COLO668 (cell line): ENCODE measurements around the gene PHKA2.

Experiments used
- DNase-seq: peaks from one replicate; lab custom pipeline; 2025; ENCODE audit not compliant: unreplicated experiment; lab: John Stamatoyannopoulos, UW

PHKA2 gene

GRCh38 chrX:18890049-18890381 lies 93.9 kb downstream of the PHKA2 start:
- no peak for DNase-seq

DNA sequence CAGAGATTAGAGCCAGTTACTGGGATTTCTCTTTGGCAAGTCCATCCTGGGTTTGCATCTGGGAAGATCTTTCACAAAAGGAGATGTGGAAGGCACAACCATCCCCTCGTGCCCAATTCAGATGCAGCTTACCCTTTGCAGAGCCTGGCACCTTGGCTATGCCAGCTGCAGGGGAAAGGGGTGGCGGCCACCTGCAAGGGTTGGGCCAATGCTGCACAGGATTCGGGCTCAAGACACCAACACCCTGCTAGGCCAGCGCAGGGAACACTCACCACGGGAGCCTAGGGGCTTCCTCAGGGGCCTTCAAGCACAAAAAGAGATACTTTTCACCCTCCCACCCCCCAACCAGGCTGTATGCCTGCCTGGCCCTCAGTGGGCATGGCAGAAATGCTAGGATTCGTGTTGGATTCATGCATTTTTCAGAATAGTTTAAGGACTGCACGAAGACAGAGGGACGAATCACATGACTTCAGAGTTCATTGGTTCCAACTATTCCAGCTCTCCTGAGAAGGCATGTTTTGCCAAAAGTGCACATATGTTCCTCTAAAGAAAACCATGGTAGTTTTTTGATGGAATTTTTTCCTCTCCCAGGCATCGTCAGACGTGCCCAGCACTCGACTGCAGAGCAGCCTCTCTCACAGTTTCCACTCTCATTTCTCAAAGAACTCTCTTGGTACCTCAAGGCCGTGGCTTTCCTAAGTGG lies 94.4 kb downstream of the PHKA2 start:
- DNase-seq: no peak

DNA sequence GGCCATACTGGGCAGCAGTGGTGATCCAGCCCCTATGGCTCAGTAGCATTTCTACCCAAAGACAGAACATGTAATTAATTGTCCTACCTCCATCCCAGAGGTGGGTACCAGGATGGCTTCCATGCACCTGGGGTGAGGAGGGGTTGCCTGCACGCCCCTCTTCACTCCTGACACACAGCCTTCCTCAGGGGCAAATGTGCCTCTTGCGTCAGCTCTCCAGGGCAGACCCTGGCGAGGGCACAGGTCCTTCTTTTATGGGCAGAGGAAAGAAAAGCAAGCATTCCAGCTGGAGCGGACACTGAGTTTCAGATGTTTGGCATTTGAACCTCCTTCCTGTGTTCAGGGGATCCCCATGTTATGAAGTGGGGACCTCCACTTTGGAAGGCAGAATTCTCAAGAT lies 95.6 kb downstream of the PHKA2 start:
- DNase-seq: no peak

DNA sequence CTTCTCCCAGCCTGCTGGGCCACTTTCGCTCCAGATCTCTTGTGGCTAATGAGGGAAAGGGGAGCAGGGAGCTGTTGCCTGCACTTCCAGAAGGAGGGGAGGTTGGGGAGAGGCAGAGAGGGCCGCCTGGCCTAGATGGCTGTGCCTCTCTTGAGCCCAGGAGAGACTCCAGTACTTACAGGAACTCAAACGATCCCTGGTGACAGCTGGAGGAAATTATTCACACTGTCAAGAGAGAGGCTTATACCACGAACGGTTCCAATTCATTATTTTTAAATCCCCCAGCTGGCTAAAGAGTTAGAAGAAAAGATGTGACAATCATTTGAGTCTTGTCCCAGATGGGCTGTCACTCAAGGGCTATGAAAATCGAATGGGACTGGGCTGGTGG lies 96.1 kb downstream of the PHKA2 start:
- DNase-seq: no peak

DNA sequence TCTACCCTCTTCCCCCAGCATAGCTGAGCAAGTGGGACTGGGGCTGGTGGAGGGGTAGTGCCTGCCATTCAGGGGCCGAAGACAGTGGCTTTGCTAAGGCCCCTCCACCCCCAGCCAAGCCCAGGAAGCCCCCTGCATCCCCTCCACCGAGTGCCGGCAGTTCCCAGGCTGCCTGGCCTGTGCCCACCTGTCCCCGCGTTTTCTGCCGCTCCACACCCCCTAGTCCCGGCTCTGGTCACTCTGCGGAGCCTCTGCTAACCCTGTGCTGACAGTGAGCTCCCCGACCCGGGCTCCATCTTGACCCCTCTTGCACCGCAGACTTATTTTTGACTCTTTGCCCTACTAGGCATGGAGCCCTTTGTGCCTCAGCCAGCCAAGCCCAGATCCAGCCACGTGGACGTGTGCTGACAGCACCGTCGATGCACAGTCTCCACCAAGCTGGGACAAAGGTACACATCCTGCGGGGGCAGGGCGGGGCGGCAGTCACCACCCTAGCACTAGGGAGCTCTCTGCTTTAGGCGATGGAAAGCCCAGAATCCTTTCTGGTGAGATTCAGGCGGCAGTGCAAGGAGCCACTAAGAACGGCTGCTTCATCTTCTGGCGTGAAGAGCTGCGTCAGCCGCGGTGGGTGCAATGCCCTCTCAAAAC lies 96.6 kb downstream of the PHKA2 start:
- peak; percentile 8 for DNase-seq

DNA sequence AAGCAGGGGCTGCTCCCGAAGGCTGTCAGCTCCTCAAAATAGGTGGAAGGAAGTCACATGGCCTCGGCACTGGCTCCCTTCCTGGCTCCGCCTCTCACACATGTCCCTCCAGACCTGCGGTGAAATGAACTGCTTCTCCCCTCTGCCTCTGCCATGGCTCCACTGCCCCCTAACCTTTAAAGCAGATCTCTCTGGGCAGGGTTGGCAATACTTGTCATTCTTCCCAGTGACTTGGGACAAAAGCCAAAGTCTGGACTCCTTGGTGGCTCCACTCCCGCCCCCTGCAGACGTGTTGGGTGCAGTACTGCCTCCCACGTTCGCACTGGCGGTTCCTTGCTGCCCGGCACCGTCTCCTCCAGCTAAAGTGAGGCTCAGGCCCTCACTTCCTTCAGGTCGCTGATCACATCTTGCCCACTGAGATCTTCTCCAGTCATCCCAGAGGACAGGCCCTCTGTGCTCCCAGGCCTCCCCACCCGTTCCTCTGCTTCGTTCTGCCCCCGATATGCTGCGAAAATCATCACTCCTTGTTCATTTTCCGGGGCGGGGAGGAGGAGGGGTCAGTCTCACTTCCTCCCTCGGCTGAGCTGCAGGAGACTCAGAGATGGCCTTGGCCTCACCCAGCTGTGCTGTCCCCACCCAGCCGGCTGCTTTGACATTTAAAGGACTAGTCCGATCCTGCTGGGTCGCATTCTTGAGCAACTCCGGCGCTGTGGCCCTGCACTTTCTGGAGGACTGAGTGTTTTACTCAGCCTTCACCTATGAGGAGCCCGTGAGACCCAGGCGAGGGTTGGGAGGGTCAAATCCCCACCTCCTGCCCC lies 97.4 kb downstream of the PHKA2 start:
- DNase-seq: peak; percentile 13

- DNase-seq: no peak
Measured at GRCh38 chrX:18886005-18886343, 97.9 kb downstream of the PHKA2 start.

DNA sequence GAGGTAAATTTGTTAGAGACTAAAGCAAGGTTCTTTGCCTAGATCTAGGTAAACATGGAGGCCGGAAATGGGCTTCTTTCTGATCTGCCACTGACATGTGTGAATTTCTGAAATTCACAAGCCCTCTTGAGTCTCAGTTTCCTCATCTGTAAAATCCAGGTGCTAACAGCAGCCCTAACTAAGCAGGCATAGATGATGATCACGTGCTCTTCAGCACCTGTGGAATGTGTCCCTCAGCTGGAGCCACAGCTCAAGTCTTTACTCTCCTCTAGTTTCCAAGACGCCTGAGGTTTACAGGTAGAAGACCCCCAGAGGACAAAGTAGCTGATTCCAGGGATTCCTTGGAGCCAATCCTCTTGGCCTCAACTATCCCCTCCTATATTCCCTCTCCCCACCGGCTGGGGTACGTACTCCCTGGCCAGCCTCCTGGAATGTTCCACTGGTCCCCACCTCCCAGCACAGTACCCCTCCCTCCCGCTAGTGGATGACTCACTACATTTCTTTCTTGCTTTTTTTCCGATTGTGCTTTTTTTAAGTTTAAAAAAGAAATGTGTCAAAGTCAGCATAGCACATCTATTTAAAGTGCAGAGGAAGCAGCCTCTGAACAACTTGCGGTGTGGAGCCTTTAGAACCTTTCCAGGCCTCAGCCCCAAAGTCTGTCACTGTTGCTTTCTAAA lies 98.4 kb downstream of the PHKA2 start:
- no peak for DNase-seq

GRCh38 chrX:18884916-18885315 lies 99.0 kb downstream of the PHKA2 start:
- no peak for DNase-seq

- no peak for DNase-seq
Measured at GRCh38 chrX:18883961-18884765, 99.8 kb downstream of the PHKA2 start.

DNA sequence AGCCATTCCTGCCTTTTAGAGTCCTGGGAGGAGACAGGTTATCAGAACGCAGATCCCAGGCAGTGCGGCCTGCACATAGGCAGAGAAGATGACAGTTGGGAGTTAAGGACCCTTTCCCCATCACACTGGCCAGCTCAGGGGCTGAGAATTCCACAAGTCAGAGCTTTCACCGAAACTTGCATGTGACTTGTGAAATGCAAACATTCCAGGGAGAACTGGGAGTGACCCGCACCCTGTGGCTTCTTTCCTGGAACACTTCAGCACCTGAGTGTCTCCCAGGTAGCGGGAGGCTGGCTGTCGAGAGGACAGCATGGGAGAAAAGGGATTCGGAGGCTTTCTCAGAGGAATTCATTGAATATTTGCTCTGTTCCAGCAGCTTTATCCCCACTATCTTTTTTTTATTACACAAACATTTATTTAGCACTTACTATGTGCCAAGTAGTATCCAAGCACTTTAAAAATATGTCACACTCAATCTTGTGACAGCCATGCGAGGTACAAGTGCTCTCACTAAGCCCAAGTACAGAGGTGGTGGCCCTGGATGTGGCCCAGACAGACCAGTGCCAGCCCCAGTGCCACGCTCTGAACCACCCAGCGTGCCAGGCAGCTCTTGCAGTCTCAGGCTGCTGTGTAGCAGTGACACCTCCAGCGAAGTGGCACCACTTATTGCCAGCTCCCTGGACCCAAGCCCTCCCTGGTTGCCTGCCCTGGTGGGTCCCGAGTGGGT lies 100.5 kb downstream of the PHKA2 start:
- DNase-seq: no peak

DNA sequence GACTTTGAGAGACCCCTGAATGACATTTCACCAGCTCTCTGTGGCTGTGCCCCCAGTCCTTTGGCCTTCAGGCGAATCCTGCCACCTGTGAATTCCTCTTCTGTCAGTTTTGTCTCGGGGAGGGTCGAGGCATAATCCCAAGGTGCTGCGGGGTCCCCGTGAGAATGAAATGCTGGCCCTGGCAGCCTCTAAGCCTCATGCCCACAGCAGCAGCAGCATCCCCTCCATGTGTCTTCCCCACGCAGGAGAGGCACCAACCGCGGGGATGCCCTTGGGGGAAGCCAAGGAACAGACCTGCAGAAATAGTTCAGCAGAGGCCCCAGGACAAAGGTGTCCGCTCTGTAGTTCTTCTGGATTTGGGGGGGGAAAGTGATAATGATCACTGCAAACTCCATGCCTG lies 104.8 kb downstream of the PHKA2 start:
- no peak for DNase-seq

GRCh38 chrX:18877469-18877868 lies 106.4 kb downstream of the PHKA2 start:
- DNase-seq: peak; percentile 27

- no peak for DNase-seq
Measured at GRCh38 chrX:18875256-18875878, 108.5 kb downstream of the PHKA2 start.

- DNase-seq: no peak
Measured at GRCh38 chrX:18874560-18875255, 109.2 kb downstream of the PHKA2 start.

DNA sequence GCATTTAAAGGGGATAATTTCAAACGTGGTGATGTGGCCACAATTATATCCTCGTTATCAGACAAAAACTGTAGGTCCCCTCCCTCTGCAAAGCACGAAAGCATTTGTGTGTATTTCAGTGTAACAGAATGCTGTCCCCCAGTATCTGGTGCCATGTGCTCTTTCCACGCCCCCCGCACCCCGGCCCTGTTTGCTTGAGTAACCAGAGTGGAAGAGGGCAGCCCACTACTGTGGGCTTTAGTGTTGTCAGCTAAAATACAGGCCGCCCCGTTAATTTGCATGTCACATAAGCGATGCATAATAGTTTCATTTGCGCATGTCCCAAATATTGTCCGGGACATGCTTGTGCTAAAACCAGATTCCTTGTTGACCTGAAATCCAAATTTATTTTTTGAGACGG lies 110.1 kb downstream of the PHKA2 start:
- DNase-seq: no peak

- no peak for DNase-seq
Measured at GRCh38 chrX:18873189-18873791, 110.6 kb downstream of the PHKA2 start.

DNA sequence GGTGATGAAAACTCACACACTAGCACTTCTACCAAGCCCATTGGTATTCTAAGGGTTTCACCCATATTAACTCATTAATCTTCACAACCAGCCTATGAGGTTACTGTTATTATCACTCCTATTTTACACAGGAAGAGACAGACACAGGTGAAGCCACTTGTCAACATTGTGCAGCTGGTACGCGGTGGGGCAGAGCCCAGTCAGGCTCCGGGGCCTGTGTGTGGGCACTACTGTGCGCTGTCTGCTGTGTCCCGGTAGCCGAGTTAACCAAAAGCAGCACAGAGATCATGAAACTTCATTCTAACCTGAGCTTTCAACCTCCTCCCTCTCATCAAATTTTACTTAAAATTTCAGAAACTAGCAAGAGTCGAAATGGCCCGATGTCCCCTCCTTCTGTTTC lies 111.3 kb downstream of the PHKA2 start:
- DNase-seq: no peak

- no peak for DNase-seq
Measured at GRCh38 chrX:18871970-18872369, 111.9 kb downstream of the PHKA2 start.
